ENCODE measurements around the gene NAGS.
"Not testable (repeated sequence)": the region's sequence is repeated elsewhere in the genome, so short reads cannot be mapped to it uniquely, and the experiment has no call there.

The NAGS gene, protein sequence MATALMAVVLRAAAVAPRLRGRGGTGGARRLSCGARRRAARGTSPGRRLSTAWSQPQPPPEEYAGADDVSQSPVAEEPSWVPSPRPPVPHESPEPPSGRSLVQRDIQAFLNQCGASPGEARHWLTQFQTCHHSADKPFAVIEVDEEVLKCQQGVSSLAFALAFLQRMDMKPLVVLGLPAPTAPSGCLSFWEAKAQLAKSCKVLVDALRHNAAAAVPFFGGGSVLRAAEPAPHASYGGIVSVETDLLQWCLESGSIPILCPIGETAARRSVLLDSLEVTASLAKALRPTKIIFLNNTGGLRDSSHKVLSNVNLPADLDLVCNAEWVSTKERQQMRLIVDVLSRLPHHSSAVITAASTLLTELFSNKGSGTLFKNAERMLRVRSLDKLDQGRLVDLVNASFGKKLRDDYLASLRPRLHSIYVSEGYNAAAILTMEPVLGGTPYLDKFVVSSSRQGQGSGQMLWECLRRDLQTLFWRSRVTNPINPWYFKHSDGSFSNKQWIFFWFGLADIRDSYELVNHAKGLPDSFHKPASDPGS

DNA sequence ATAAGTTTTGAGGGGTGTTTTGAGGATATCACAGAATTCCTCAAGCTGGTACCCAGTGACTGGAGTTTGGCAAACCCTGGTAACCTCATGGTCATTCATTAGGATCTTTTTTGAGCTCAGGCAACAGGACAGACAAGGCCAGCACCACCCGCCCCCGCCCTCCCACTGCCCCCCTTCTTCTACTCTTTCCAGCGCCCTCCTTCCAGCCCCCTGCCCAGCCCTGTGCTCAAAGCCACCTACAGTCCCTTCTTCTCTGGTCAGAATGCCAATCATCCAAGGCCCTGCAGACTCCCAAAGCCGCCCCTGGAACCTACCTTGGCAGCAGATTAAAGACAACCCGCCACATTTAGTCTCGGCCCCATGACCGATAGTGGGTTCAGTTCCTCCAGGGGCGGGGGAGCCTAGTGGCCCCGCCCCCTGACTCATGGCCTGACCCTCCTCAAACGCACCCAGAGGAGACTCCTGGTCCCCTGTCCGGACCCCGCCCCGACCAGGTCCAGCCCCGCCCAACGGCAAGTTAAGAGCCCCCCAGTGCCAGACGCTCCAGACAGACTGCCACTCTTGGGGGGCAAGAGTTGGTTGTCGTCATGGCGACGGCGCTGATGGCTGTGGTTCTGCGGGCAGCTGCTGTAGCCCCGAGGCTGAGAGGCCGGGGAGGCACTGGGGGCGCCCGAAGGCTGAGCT lies at the start of gene NAGS:
Gene NAGS, plus strand, starts transcription at position 546 of the 684 bp plus-strand sequence. Its CDS starts 42 bp downstream, at position 588.
- Histone ChIP-seq H3K79me2 (ENCODE audit: low read length) (no peaks in the 10 kb centered on the region), H4K20me1 (ENCODE audit: insufficient read depth, low read length) (no peaks in the 10 kb centered on the region), H3K4me3 (ENCODE audit: low read length) (no peak within 1 kb of the TSS; the same call in 1 of the 2 replicates), H3K27me3 (replicated peaks; ENCODE audit: insufficient read depth, low read length) (peaks cover 24% of the 10 kb centered on the region), H3K9ac (ENCODE audit: low read length) (no peak within 1 kb of the TSS), H3K27ac (ENCODE audit: low read length) (no peak within 1 kb of the TSS), H3K9me3 (replicated peaks; ENCODE audit: insufficient read depth, low read length) (no peaks in the 10 kb centered on the region), H3K36me3 (replicated peaks; ENCODE audit: insufficient read depth, low read length) (no peaks in the 10 kb centered on the region), H3K9me2 (replicated peaks; ENCODE audit: insufficient read depth, low read length) (no peaks in the 10 kb centered on the region), H3K4me1 (ENCODE audit: low read length) (peaks cover 13% of the 10 kb centered on the region; the same call in 1 of the 2 replicates), H3F3A (ENCODE audit: insufficient read depth, low read length) (0 out of 2 replicates have a peak, but pooled peaks cover 3% of the 10 kb centered on the region), H3K4me2 (ENCODE audit: low read depth, low read length) (peak within 1 kb of the TSS; percentile 95; the same call in 1 of the 2 replicates), H2AFZ (ENCODE audit: low read length) (no peak within 1 kb of the TSS)
- no peak for DNase-seq
- no peak for TF ChIP-seq EZH2 (optimal IDR thresholded peaks at IDR 0.05; ENCODE audit: low read depth, low read length)
- no peak for TF ChIP-seq EZH2phosphoT487 (IDR thresholded peaks at IDR 0.05; ENCODE audit: low read length)
- TF ChIP-seq, protein P1, sequence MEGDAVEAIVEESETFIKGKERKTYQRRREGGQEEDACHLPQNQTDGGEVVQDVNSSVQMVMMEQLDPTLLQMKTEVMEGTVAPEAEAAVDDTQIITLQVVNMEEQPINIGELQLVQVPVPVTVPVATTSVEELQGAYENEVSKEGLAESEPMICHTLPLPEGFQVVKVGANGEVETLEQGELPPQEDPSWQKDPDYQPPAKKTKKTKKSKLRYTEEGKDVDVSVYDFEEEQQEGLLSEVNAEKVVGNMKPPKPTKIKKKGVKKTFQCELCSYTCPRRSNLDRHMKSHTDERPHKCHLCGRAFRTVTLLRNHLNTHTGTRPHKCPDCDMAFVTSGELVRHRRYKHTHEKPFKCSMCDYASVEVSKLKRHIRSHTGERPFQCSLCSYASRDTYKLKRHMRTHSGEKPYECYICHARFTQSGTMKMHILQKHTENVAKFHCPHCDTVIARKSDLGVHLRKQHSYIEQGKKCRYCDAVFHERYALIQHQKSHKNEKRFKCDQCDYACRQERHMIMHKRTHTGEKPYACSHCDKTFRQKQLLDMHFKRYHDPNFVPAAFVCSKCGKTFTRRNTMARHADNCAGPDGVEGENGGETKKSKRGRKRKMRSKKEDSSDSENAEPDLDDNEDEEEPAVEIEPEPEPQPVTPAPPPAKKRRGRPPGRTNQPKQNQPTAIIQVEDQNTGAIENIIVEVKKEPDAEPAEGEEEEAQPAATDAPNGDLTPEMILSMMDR (IDR thresholded peaks at IDR 0.05; ENCODE audit: low read length) = no peak

DNA sequence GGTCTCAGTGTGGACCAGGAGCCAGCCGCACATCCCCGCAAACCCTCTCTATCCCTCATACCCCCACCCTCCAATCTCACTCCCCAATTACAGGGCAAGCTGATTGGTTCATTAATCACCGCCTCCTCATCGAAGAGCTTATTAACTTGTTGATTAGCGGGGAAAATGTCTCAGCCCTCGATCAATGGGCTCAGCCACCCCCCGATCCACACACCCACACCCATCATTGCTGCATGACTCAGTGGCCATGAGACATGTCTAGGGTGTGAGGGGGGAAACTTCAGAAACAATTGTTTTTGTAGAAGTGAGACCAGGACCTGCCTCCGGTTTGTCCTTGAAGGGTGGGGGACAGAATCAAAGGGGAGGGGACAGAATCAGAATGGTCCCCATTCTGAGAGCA lies 48.2 kb upstream of the NAGS start:
- Histone ChIP-seq H3K9ac (ENCODE audit: low read length) (no peak overlapping the region), H3K4me1 (ENCODE audit: low read length) (no peaks in the 10 kb centered on the region), H3K4me3 (ENCODE audit: low read length) (no peak overlapping the region), H2AFZ (ENCODE audit: low read length) (no peak overlapping the region), H3K9me2 (replicated peaks; ENCODE audit: insufficient read depth, low read length) (no peaks in the 10 kb centered on the region), H3K9me3 (replicated peaks; ENCODE audit: insufficient read depth, low read length) (no peaks in the 10 kb centered on the region), H3K4me2 (ENCODE audit: low read depth, low read length) (no peak overlapping the region), H3K36me3 (replicated peaks; ENCODE audit: insufficient read depth, low read length) (no peaks in the 10 kb centered on the region), H3K27ac (ENCODE audit: low read length) (no peak overlapping the region), H3K79me2 (ENCODE audit: low read length) (no peaks in the 10 kb centered on the region), H4K20me1 (ENCODE audit: insufficient read depth, low read length) (no peaks in the 10 kb centered on the region), H3F3A (ENCODE audit: insufficient read depth, low read length) (no peaks in the 10 kb centered on the region), H3K27me3 (replicated peaks; ENCODE audit: insufficient read depth, low read length) (peaks cover 24% of the 10 kb centered on the region)
- TF ChIP-seq, protein P1 (IDR thresholded peaks at IDR 0.05; ENCODE audit: low read length) = no peak
- TF ChIP-seq EZH2 (optimal IDR thresholded peaks at IDR 0.05; ENCODE audit: low read depth, low read length) = no peak
- TF ChIP-seq EZH2phosphoT487 (IDR thresholded peaks at IDR 0.05; ENCODE audit: low read length) = no peak
- DNase-seq = no peak

DNA sequence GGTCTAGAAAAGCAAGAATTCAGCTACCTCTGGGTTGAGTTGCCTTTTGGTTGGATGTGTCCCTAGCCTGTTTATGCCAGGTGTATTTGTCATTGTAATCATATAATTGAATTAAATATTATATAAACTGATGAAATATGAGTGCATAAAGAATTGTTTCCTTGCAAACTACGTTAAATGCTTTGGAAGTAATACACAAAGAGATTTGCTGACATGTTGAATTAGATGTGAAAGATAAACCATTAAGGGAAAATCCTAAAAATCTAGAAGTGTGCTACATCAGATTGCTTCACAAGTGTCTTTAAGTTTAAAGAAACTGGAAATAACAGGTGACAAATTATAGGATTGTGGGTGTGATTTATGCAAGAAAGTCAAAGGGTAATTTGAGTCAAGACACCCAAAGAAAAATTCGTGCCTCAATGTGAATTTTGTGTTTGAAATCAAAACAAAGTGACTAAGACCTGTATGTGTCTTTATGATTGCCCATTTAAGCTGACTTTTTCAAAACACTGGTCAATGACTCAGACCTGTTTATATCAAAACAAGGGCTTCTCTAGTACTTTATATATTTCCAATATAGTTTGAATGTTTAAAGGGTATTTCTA lies 45.6 kb upstream of the NAGS start:
- TF ChIP-seq, protein P1 (IDR thresholded peaks at IDR 0.05; ENCODE audit: low read length) = no peak
- TF ChIP-seq EZH2phosphoT487 (IDR thresholded peaks at IDR 0.05; ENCODE audit: low read length) (no peak), EZH2 (optimal IDR thresholded peaks at IDR 0.05; ENCODE audit: low read depth, low read length) (no peak)
- H3K4me3 ChIP-seq (ENCODE audit: low read length) = no peak overlapping the region
- no peak overlapping the region for H3K9ac ChIP-seq (ENCODE audit: low read length)
- no peaks in the 10 kb centered on the region for H4K20me1 ChIP-seq (ENCODE audit: insufficient read depth, low read length)
- no peak overlapping the region for H2AFZ ChIP-seq (ENCODE audit: low read length)
- no peak for DNase-seq
- no peak overlapping the region for H3K27ac ChIP-seq (ENCODE audit: low read length)
- H3K9me3 ChIP-seq (replicated peaks; ENCODE audit: insufficient read depth, low read length) = no peaks in the 10 kb centered on the region
- no peaks in the 10 kb centered on the region for H3K4me1 ChIP-seq (ENCODE audit: low read length)
- no peaks in the 10 kb centered on the region for H3K79me2 ChIP-seq (ENCODE audit: low read length)
- peaks cover 7% of the 10 kb centered on the region for H3K27me3 ChIP-seq (replicated peaks; ENCODE audit: insufficient read depth, low read length)
- H3F3A ChIP-seq (ENCODE audit: insufficient read depth, low read length) = no peaks in the 10 kb centered on the region
- no peaks in the 10 kb centered on the region for H3K36me3 ChIP-seq (replicated peaks; ENCODE audit: insufficient read depth, low read length)
- no peaks in the 10 kb centered on the region for H3K9me2 ChIP-seq (replicated peaks; ENCODE audit: insufficient read depth, low read length)
- no peak overlapping the region for H3K4me2 ChIP-seq (ENCODE audit: low read depth, low read length)

DNA sequence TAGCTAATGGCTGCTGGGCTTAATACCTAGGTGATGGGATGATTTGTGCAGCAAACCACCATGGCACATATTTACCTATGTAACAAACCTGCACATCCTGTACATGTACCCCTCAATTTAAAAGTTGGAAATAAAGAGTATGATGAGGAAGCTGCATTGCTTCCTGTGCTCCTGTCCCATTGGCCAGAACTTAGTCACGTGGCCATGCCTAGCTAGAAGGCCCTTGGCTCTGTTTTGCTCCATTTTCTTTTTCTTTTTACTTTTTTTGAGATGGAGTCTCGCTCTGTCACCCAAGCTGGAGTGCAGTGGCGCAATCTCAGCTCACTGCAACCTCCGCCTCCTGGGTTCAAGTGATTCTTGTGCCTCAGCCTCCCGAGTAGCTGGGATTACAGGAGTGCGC lies 43.1 kb upstream of the NAGS start:
- H3K36me3 ChIP-seq (replicated peaks; ENCODE audit: insufficient read depth, low read length); H3F3A ChIP-seq (ENCODE audit: insufficient read depth, low read length); H3K9ac ChIP-seq (ENCODE audit: low read length); H3K9me3 ChIP-seq (replicated peaks; ENCODE audit: insufficient read depth, low read length); H3K27ac ChIP-seq (ENCODE audit: low read length); H4K20me1 ChIP-seq (ENCODE audit: insufficient read depth, low read length); H3K27me3 ChIP-seq (replicated peaks; ENCODE audit: insufficient read depth, low read length); H3K4me1 ChIP-seq (ENCODE audit: low read length); H3K4me2 ChIP-seq (ENCODE audit: low read depth, low read length); H3K4me3 ChIP-seq (ENCODE audit: low read length); H3K9me2 ChIP-seq (replicated peaks; ENCODE audit: insufficient read depth, low read length); DNase-seq; H2AFZ ChIP-seq (ENCODE audit: low read length); H3K79me2 ChIP-seq (ENCODE audit: low read length): not testable (repeated sequence)

Measured in MM.1S (cell line).